NT2/D1 (cell line): Measurements from ENCODE around the gene CSRNP2.

Experiments
- SUZ12 ChIP-seq: IDR thresholded peaks from 2 replicates; pipeline ENCODE4 v1.6.1; 2011; ENCODE audit not compliant: insufficient read length, insufficient read depth; ENCODE audit errors: extremely low read depth
- YY1 ChIP-seq: IDR thresholded peaks from 2 replicates; pipeline ENCODE4 v1.6.1; 2011; ENCODE audit not compliant: insufficient read length, insufficient read depth

DNA sequence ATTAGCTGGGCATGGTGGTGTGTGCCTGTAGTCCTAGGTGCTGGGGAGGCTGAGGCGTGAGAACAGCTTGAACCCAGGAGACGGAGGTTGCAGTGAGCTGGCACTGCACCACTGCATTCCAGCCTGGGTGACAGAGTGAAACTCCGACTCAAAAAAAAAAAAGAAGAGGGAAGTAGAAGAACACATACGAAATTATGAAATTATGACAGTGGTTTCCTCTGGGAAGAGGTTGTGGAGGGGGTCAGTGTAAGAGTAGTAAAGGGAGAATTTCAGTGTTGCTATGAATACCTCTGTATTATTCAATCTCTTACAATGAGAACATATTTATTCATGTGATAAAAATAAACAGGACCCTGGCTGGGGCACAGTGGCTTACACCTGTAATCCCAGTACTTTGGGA, 24.7 kb upstream of the CSRNP2 start:
- TF ChIP-seq YY1 (no peak), SUZ12 (no peak)
